Endothelial cell of umbilical vein (primary cell): Measurements from ENCODE around the gene ZNF362. TPM values are rescaled to one million over a fixed set of nuclear protein-coding genes. Genes with fewer than 3 reads are reported as not detected.

Experiments used
- BruUV-seq: library from RNA; stranded (reverse); fragments of 400-500 nt; replicated peaks from 2 replicates; lab custom pipeline; 2021; lab: Mats Ljungman, UMichigan
- CTCF ChIA-PET: fragments of 300-600, 350-600 bp; sonication (Branson Sonifier 250); formaldehyde crosslinking; loops from one replicate; lab custom pipeline; 2021; ENCODE audit warnings: antibody characterized with exemption, inconsistent platforms; lab: Charles Lee
- POLR2A ChIA-PET: fragments of 300-600, 350-600 bp; sonication (Branson Sonifier 250); formaldehyde crosslinking; loops from one replicate; lab custom pipeline; 2021; ENCODE audit warnings: antibody characterized with exemption, inconsistent platforms; lab: Charles Lee
- DNase-seq: peaks from one replicate; pipeline ENCODE4 v3.0.0-alpha.2; 2011; ENCODE audit warnings: low read depth, low spot score
- FAIRE-seq: peaks from 2 replicates; lab custom pipeline; 2011; peaks lifted over from hg19 to GRCh38; lab: Jason Lieb, UNC
- H2AFZ ChIP-seq: 2 replicates; pipeline ENCODE4 v1.6.0; 2012; ENCODE audit warnings: low read depth, low read length, control low read depth, inconsistent platforms
- H3K27ac ChIP-seq: 2 replicates; pipeline ENCODE4 v1.5.1; 2011; ENCODE audit warnings: low read depth, mild to moderate bottlenecking, control low read depth, low read length, moderate library complexity; ENCODE audit not compliant: insufficient read depth
- H3K27me3 ChIP-seq, 2 experiments: 2 replicates each; pipeline versions ENCODE4 v1.6.0 to v1.6.1; 2011; ENCODE audit warnings: low read length in 2 of 2, mixed read lengths in 1 of 2; ENCODE audit not compliant: control insufficient read depth in 2 of 2, insufficient read depth in 2 of 2
- H3K36me3 ChIP-seq, 2 experiments: 2 replicates in 1 of 2; 3 replicates in 1 of 2; pipeline ENCODE4 v1.5.1; 2011; ENCODE audit warnings: low read length in 2 of 2, mild to moderate bottlenecking in 1 of 2, moderate library complexity in 1 of 2; ENCODE audit not compliant: control insufficient read depth in 2 of 2, insufficient read depth in 2 of 2; ENCODE audit errors: extremely low read depth in 1 of 2
- H3K4me1 ChIP-seq: 3 replicates; pipeline ENCODE4 v1.5.1; 2011; ENCODE audit warnings: mild to moderate bottlenecking, low read length; ENCODE audit not compliant: control insufficient read depth, insufficient read depth; ENCODE audit errors: extremely low read depth
- H3K4me2 ChIP-seq: 2 replicates; pipeline ENCODE4 v1.6.1; 2011; ENCODE audit warnings: low read length, control low read depth, mixed read lengths; ENCODE audit not compliant: insufficient read depth
- H3K4me3 ChIP-seq, 3 experiments: fragments of 200-600 bp in 1 of 3; sonication (generic), shearing (Covaris generic) in 1 of 3; replicated peaks in 1 of 3; 2 replicates each; pipeline ENCODE4 v1.5.1; 2011 to 2016; ENCODE audit warnings: control low read depth in 3 of 3, low read length in 3 of 3, mild to moderate bottlenecking in 2 of 3, inconsistent platforms in 1 of 3, low read depth in 1 of 3, moderate library complexity in 1 of 3; ENCODE audit not compliant: insufficient read depth in 1 of 3
- H3K79me2 ChIP-seq: 2 replicates; pipeline ENCODE4 v1.6.0; 2012; ENCODE audit warnings: low read length, inconsistent platforms; ENCODE audit not compliant: control insufficient read depth, insufficient read depth
- H3K9ac ChIP-seq: replicated peaks from 2 replicates; pipeline ENCODE3; 2011; ENCODE audit warnings: low read length, control low read depth; ENCODE audit not compliant: insufficient read depth; ENCODE audit errors: extremely low read depth
- H3K9me1 ChIP-seq: replicated peaks from 3 replicates; pipeline ENCODE4 v1.6.0; 2011; ENCODE audit warnings: mild to moderate bottlenecking, low read length; ENCODE audit not compliant: control insufficient read depth, insufficient read depth; ENCODE audit errors: extremely low read depth
- H3K9me3 ChIP-seq: replicated peaks from 2 replicates; pipeline ENCODE4 v1.5.1; 2012; ENCODE audit warnings: low read length, inconsistent platforms; ENCODE audit not compliant: control insufficient read depth, insufficient read depth
- H4K20me1 ChIP-seq: replicated peaks from 2 replicates; pipeline ENCODE3; 2011; ENCODE audit warnings: mild to moderate bottlenecking, low read length; ENCODE audit not compliant: control insufficient read depth, insufficient read depth; ENCODE audit errors: extremely low read depth
- CTCF ChIP-seq, 2 donors: IDR thresholded peaks; 1 replicate in 1 of 2; 2 replicates in 1 of 2; pipeline ENCODE4 v1.5.1; 2011; ENCODE audit warnings: low read length in 2 of 2, mild to moderate bottlenecking in 2 of 2, moderate library complexity in 2 of 2, control low read depth in 1 of 2, inconsistent platforms in 1 of 2, low read depth in 1 of 2; ENCODE audit not compliant: insufficient read depth in 1 of 2; ENCODE audit errors: extremely low read depth in 1 of 2
- EZH2 ChIP-seq: IDR thresholded peaks from 2 replicates; pipeline ENCODE4 v1.6.1; 2012; ENCODE audit warnings: borderline replicate concordance, low read depth, mild to moderate bottlenecking, moderate library complexity, low read length, inconsistent platforms; ENCODE audit not compliant: severe bottlenecking
- FOS ChIP-seq: IDR thresholded peaks from 2 replicates; pipeline ENCODE4 v1.6.1; 2011; ENCODE audit warnings: mild to moderate bottlenecking, low read length, moderate library complexity, borderline replicate concordance; ENCODE audit not compliant: insufficient read depth
- GATA2 ChIP-seq: IDR thresholded peaks from 2 replicates; pipeline ENCODE4 v1.7.0; 2011; ENCODE audit warnings: low read depth, mild to moderate bottlenecking, moderate library complexity, mixed read lengths, low read length; ENCODE audit not compliant: insufficient read length, insufficient read depth
- JUN ChIP-seq: IDR thresholded peaks from 2 replicates; pipeline ENCODE4 v1.6.1; 2011; ENCODE audit warnings: borderline replicate concordance, low read depth; ENCODE audit not compliant: insufficient read length, insufficient read depth
- MAX ChIP-seq: IDR thresholded peaks from 2 replicates; pipeline ENCODE4 v1.6.1; 2011; ENCODE audit not compliant: insufficient read depth, insufficient read length
- MYC ChIP-seq: IDR thresholded peaks from one replicate; pipeline ENCODE4 v1.6.1; 2011; ENCODE audit warnings: mild to moderate bottlenecking, low read depth, low read length
- POLR2A ChIP-seq: IDR thresholded peaks from 2 replicates; pipeline ENCODE4 v1.6.1; 2012; ENCODE audit warnings: low read depth, mild to moderate bottlenecking, control low read depth, low read length
- POLR2AphosphoS5 ChIP-seq: IDR thresholded peaks from 2 replicates; pipeline ENCODE4 v1.6.1; 2012; ENCODE audit warnings: low read depth, mild to moderate bottlenecking, control low read depth, low read length, moderate library complexity; ENCODE audit not compliant: insufficient read depth
- dilution Hi-C: fragments of 300-500 bp; cut with MboI; formaldehyde crosslinking; loops from one replicate; pipeline ENCODE4 v1.15.0; 2019; ENCODE audit warnings: low sequenced_read_pairs; ENCODE audit not compliant: extremely low pct_ligation_motif_present
- intact Hi-C: fragments of 100-400 bp; cut with micrococcal nuclease; formaldehyde crosslinking; loops from one replicate; pipeline ENCODE4 v1.10.0; 2022
- polyA plus RNA-seq, 4 experiments: library from polyadenylated mRNA; depleted of rRNA in 3 of 4; stranded (reverse) in 3 of 4; unstranded in 1 of 4; fragments of >200 nt; gene quantifications; 2 replicates each; pipeline versions ENCODE4 v1.2.1 to v1.2.3, GENCODE V29; 2011 to 2012; ENCODE audit warnings: missing spikeins in 1 of 4
- total RNA-seq: library from RNA; stranded (reverse); gene quantifications from 2 replicates; pipeline ENCODE4 v1.2.3, GENCODE V29; 2021

Gene ZNF362
- total and polyA plus RNA-seq, 2 donors (not counting 3 experiments of a cell fraction or from before 2014, with no cell fraction given), result 28.4 to 35.3 TPM

DNA sequence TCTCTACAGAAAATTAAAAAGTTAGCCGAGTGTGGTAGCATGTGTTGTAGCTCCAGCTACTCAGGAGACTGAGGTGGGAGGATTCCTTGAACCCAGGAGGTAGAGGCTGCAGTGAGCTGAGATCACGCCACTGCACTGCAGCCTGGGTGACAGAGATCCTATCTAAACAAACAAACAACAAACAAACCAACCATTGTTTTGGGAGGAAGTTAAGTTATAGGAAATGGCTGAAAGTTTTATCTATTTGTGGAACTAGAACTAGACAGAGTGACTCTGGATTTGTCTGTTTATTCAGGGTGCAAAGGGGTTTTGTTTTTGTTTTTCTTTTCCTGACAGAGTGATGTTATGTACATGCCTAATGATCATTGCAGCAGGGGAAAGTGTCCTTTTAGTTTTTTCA, 31.0 kb downstream of the ZNF362 start:
- Histone ChIP-seq H2AFZ (no peak overlapping the region), H3K79me2 (no peaks in the 10 kb centered on the region), H3K4me1 (peaks cover 4% of the 10 kb centered on the region), H4K20me1 (no peaks in the 10 kb centered on the region), H3K27me3 (no peaks in the 10 kb centered on the region), H3K9me3 (no peaks in the 10 kb centered on the region), H3K4me2 (no peak overlapping the region), H3K4me3 (no peak overlapping the region), H3K9ac (no peak overlapping the region), H3K27ac (no peak overlapping the region), H3K36me3 (peaks cover 3 to 4% of the 10 kb centered on the region in 2 experiments), H3K9me1 (no peaks in the 10 kb centered on the region)
- DNase-seq (no peak), FAIRE-seq (no peak)
- POLR2A ChIA-PET, result no interaction called here
- CTCF ChIA-PET, result no interaction called here
- no TSS peak for BruUV-seq
- intact Hi-C loops, result no loop called here
- no peak for TF ChIP-seq GATA2
- no peak for TF ChIP-seq FOS
- no peak for TF ChIP-seq CTCF (IDR thresholded peaks at IDR 0.05; ENCODE audit: extremely low read depth in 1 of 2, insufficient read depth in 1 of 2, low read depth in 1 of 2, low read length in 2 of 2)
- TF ChIP-seq POLR2AphosphoS5, result no peak
- no peak for TF ChIP-seq JUN
- no peak for TF ChIP-seq MAX
- no peak for TF ChIP-seq EZH2
- TF ChIP-seq POLR2A, result no peak
- TF ChIP-seq MYC, result no peak
- dilution Hi-C loops, result no loop called here
